ENCODE measurements around the gene HADHB.

- TF ChIP-seq CTCF (IDR thresholded peaks at IDR 0.05; ENCODE audit: low read depth, low read length, poor library complexity, severe bottlenecking) = no peak
- TF ChIP-seq EZH2phosphoT487 (IDR thresholded peaks at IDR 0.05; ENCODE audit: borderline replicate concordance, low read length) = no peak
Observed at GRCh38 chr2:26295511-26295910, 50.8 kb downstream of the HADHB start.
